ENCODE measurements around the gene SYNGR4. TPM values are rescaled to one million over a fixed set of nuclear protein-coding genes. Genes with fewer than 3 reads are reported as not detected.

The SYNGR4 gene
- total RNA-seq, 1 experiment from 2014 or later: 0.49 TPM

DNA sequence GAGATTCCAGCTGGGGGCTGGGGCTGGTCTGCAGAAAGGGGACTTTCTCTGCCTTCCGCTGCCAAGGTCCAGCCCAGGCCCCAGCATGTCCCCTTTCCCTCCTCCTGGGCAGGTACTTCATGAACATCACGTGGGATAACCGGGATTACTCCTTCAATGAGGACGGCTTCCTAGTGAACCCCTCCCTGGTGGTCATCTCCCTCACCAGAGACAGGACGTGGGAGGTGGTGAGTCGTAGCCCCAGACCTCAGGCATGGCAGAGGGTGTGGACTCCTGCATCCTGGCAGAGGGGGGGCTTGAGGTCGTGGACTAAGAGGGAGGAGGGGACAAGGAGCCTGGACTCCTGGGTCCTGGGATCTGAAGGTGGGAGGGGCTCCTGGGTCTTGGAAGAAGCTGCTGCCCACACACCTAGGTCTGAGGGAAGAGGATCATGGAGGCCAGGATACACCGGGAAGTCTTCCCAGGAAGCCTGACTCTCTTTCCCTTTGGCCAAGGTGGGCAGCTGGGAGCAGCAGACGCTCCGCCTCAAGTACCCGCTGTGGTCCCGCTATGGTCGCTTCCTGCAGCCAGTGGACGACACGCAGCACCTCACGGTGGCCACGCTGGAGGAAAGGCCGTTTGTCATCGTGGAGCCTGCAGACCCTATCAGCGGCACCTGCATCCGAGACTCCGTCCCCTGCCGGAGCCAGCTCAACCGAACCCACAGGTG, 49.9 kb downstream of the SYNGR4 start:
- no peak overlapping the region for H2AFZ ChIP-seq (ENCODE audit: low read depth, low read length, poor library complexity, severe bottlenecking)
- DNase-seq (ENCODE audit: low read depth, low spot score) (no peak), ATAC-seq (peak; percentile 36)
- H3K36me3 ChIP-seq (ENCODE audit: control insufficient read depth in 1 of 2, insufficient read depth in 2 of 2, low read length in 2 of 2): peaks cover 10 to 15% of the 10 kb centered on the region in 2 experiments
- POLR2A ChIA-PET: interaction anchor here (1.8 to 2.2 kb wide), 2 partner anchors 14 to 16 kb away, joined by 4 to 8 read pairs; no protein-coding TSS in a partner anchor
- H4K20me1 ChIP-seq (ENCODE audit: insufficient read depth): no peaks in the 10 kb centered on the region
- CTCF ChIA-PET: interaction anchor here (0.7 kb wide), 1 partner anchor 50 kb away, joined by 3 read pairs; the partner anchor contains the start of genes SYNGR4 and TMEM143
- peaks cover 10 to 30% of the 10 kb centered on the region in 2 experiments for H3K4me1 ChIP-seq (ENCODE audit: control insufficient read depth in 1 of 2, insufficient read depth in 2 of 2, low read length in 2 of 2)
- H3K79me2 ChIP-seq (ENCODE audit: insufficient read depth, low read length): peaks cover 8% of the 10 kb centered on the region
- intact Hi-C loops (cut with micrococcal nuclease): loop anchor here (2.0 kb wide), 1 partner anchor 13 kb away; no protein-coding TSS in a partner anchor
- no peaks in the 10 kb centered on the region for H3K9me3 ChIP-seq (ENCODE audit: control insufficient read depth in 1 of 2, insufficient read depth in 1 of 2, low read depth in 1 of 2, low read length in 2 of 2)
- peak overlapping the region; percentile 34 for H3K4me2 ChIP-seq (ENCODE audit: low read length)
- H3K4me3 ChIP-seq (replicated peaks in 1 of 2; ENCODE audit: low read depth in 1 of 2, low read length in 2 of 2): no peak overlapping the region
- TF ChIP-seq, protein P1, sequence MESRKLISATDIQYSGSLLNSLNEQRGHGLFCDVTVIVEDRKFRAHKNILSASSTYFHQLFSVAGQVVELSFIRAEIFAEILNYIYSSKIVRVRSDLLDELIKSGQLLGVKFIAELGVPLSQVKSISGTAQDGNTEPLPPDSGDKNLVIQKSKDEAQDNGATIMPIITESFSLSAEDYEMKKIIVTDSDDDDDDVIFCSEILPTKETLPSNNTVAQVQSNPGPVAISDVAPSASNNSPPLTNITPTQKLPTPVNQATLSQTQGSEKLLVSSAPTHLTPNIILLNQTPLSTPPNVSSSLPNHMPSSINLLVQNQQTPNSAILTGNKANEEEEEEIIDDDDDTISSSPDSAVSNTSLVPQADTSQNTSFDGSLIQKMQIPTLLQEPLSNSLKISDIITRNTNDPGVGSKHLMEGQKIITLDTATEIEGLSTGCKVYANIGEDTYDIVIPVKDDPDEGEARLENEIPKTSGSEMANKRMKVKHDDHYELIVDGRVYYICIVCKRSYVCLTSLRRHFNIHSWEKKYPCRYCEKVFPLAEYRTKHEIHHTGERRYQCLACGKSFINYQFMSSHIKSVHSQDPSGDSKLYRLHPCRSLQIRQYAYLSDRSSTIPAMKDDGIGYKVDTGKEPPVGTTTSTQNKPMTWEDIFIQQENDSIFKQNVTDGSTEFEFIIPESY (IDR thresholded peaks at IDR 0.05; ENCODE audit: extremely low read depth, insufficient replicate concordance, low read length): no peak
- TF ChIP-seq ZFX (IDR thresholded peaks at IDR 0.05) (no peak), YY1 (IDR thresholded peaks at IDR 0.05; ENCODE audit: extremely low read depth, insufficient replicate concordance, low read depth, low read length) (no peak), ELF1 (IDR thresholded peaks at IDR 0.05; ENCODE audit: borderline replicate concordance, low read depth) (no peak), SRF (IDR thresholded peaks at IDR 0.05; ENCODE audit: low read depth) (no peak), EGR1 (IDR thresholded peaks at IDR 0.05; ENCODE audit: low read depth) (0 out of 2 replicates have a peak, but pooled peaks have one; percentile 46), SIN3A (IDR thresholded peaks at IDR 0.05; ENCODE audit: low read depth) (no peak)
- TF ChIP-seq, protein P2, sequence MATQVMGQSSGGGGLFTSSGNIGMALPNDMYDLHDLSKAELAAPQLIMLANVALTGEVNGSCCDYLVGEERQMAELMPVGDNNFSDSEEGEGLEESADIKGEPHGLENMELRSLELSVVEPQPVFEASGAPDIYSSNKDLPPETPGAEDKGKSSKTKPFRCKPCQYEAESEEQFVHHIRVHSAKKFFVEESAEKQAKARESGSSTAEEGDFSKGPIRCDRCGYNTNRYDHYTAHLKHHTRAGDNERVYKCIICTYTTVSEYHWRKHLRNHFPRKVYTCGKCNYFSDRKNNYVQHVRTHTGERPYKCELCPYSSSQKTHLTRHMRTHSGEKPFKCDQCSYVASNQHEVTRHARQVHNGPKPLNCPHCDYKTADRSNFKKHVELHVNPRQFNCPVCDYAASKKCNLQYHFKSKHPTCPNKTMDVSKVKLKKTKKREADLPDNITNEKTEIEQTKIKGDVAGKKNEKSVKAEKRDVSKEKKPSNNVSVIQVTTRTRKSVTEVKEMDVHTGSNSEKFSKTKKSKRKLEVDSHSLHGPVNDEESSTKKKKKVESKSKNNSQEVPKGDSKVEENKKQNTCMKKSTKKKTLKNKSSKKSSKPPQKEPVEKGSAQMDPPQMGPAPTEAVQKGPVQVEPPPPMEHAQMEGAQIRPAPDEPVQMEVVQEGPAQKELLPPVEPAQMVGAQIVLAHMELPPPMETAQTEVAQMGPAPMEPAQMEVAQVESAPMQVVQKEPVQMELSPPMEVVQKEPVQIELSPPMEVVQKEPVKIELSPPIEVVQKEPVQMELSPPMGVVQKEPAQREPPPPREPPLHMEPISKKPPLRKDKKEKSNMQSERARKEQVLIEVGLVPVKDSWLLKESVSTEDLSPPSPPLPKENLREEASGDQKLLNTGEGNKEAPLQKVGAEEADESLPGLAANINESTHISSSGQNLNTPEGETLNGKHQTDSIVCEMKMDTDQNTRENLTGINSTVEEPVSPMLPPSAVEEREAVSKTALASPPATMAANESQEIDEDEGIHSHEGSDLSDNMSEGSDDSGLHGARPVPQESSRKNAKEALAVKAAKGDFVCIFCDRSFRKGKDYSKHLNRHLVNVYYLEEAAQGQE (IDR thresholded peaks at IDR 0.05; ENCODE audit: low read depth): no peak
- no peaks in the 10 kb centered on the region for H3K27me3 ChIP-seq (ENCODE audit: insufficient read depth, low read length)
- RAD21 ChIA-PET (ENCODE audit: low non-redundant PET in 1 of 2, low total read pairs in 2 of 2, uncharacterized antibody in 2 of 2, unreplicated experiment in 2 of 2): no interaction called here
- no peaks in the 10 kb centered on the region for H3K9me2 ChIP-seq (ENCODE audit: insufficient read depth)
- H3K27ac ChIP-seq (ENCODE audit: low read depth, low read length): peak overlapping the region; percentile 27
- no TSS peak for BruUV-seq (replicated peaks)
- H3K9ac ChIP-seq (ENCODE audit: low read length): no peak overlapping the region
